HL-60 (cell line): Measurements from ENCODE around the gene AKAP6.

Experiments
- DNase-seq, 2 experiments: peaks; one replicate each; pipeline ENCODE4 v3.0.0-alpha.2; 2010 to 2020; ENCODE audit warnings: low read depth in 1 of 2, low spot score in 1 of 2
- H3K27ac ChIP-seq: fragments of 250-450 bp; sonication (Bioruptor Pico); replicated peaks from 2 replicates; pipeline ENCODE4 v1.5.1; 2020; ENCODE audit warnings: mild to moderate bottlenecking, moderate library complexity
- H3K27me3 ChIP-seq: fragments of 250-450 bp; sonication (Bioruptor Pico); 2 replicates; pipeline ENCODE4 v1.5.1; 2021; ENCODE audit warnings: mild to moderate bottlenecking, moderate library complexity; ENCODE audit not compliant: insufficient read depth, poor library complexity, severe bottlenecking
- H3K4me3 ChIP-seq: replicated peaks from 2 replicates; pipeline ENCODE4 v1.5.1; 2011; ENCODE audit warnings: mild to moderate bottlenecking, control low read depth, low read length; ENCODE audit not compliant: insufficient read depth
- CTCF ChIP-seq: IDR thresholded peaks from one replicate; pipeline ENCODE4 v1.5.1; 2011; ENCODE audit warnings: low read length, control low read depth, inconsistent platforms; ENCODE audit not compliant: insufficient read depth
- GABPA ChIP-seq: IDR thresholded peaks from 2 replicates; pipeline ENCODE4 v1.6.1; 2012; ENCODE audit warnings: low read depth
- POLR2AphosphoS5 ChIP-seq: IDR thresholded peaks from 2 replicates; pipeline ENCODE4 v1.6.1; 2012; ENCODE audit warnings: low read depth
- REST ChIP-seq: IDR thresholded peaks from 2 replicates; pipeline ENCODE4 v1.6.1; 2012; ENCODE audit warnings: low read depth; ENCODE audit not compliant: insufficient replicate concordance
- SPI1 ChIP-seq: IDR thresholded peaks from 2 replicates; pipeline ENCODE4 v1.6.1; 2012; ENCODE audit warnings: low read depth, mild to moderate bottlenecking, borderline replicate concordance

Gene AKAP6

GRCh38 chr14:32757568-32757967 lies 428.5 kb downstream of the AKAP6 start:
- TF ChIP-seq SPI1 (no peak), REST (no peak), GABPA (no peak), CTCF (no peak), POLR2AphosphoS5 (no peak)
- Histone ChIP-seq H3K4me3 (no peak overlapping the region), H3K27ac (no peak overlapping the region), H3K27me3 (no peaks in the 10 kb centered on the region)
- DNase-seq: no peak

- no peak for DNase-seq
Observed at GRCh38 chr14:32761381-32761968, 432.4 kb downstream of the AKAP6 start.

More at GRCh38 chr14:32761381-32761968, 432.4 kb downstream of the AKAP6 start:
- TF ChIP-seq POLR2AphosphoS5 (no peak), CTCF (no peak), REST (no peak), SPI1 (no peak), GABPA (no peak)
- Histone ChIP-seq H3K27me3 (no peaks in the 10 kb centered on the region), H3K27ac (no peak overlapping the region), H3K4me3 (no peak overlapping the region)
